Activated CD8-positive, alpha-beta memory T cell treated with anti-CD3 and anti-CD28 coated beads, Interleukin-2, amount 50 U/mL, for 24 hours (primary cell): ENCODE data around the gene MRPL55.
A peak's percentile ranks its signal among the peaks of the same experiment; 100 is the strongest.

Experiments
- DNase-seq: peaks from one replicate; pipeline ENCODE4 v3.0.0-alpha.2; 2020; ENCODE audit errors: extremely low read depth

The MRPL55 gene

DNA sequence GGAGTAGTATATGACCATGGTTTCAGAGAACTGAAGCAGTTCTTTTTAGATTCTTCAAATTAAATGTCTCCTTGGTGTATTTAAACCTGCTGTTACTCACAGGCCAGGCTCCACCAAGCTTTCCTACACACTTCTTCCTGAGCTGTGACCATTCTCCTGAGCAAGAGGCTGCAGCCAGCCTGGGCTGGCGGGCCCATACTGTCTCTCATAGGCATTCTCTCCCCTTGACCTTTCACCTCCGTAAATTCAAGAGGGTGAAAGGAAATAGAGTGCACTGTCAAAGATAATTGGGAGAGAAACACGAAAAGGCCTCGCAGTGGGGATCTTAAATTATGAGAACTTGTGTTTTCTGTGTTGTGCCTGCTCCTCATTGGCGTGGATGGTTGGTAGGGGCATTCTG, 24.3 kb downstream of the MRPL55 start:
- no peak for DNase-seq

DNA sequence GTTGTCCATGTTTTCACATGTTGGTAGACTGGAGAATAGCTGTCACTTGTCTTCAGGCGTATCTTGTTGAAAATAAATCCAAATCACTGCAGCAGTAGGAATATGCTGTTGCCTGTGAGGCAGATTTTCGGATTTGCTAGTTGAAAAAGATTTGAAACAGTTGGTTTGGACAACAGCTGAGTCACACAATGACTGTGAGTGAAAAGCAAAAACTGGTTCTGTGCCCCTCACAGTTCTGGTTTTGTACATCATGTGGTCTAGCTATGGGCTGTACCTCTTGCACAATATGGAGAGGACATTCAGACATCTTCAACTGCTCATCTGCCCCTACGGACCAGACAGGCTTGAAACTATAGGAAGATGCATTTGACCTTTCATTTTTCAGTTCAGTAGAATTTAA, 24.8 kb downstream of the MRPL55 start:
- DNase-seq = no peak

DNA sequence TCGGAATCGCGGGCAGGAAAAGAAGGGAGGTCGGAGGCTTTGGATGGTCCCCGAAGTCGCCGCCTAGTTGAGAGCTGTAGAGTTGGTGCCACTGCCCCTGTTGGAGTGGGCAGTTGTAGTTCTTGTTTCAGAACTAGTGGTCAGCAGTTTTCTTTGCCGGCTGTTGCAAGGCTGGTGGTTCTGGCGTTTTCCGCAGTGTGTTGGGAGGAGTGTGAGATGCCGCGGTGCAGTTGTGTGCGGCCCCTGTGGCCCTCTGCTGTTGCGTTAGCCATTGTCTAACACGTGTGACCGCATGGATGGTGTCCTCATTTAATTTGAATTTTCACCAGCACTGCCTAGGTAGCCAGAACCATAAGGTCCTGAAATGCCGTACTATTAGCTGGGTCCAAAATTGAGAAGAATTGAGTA, 25.2 kb downstream of the MRPL55 start:
- DNase-seq = no peak

DNA sequence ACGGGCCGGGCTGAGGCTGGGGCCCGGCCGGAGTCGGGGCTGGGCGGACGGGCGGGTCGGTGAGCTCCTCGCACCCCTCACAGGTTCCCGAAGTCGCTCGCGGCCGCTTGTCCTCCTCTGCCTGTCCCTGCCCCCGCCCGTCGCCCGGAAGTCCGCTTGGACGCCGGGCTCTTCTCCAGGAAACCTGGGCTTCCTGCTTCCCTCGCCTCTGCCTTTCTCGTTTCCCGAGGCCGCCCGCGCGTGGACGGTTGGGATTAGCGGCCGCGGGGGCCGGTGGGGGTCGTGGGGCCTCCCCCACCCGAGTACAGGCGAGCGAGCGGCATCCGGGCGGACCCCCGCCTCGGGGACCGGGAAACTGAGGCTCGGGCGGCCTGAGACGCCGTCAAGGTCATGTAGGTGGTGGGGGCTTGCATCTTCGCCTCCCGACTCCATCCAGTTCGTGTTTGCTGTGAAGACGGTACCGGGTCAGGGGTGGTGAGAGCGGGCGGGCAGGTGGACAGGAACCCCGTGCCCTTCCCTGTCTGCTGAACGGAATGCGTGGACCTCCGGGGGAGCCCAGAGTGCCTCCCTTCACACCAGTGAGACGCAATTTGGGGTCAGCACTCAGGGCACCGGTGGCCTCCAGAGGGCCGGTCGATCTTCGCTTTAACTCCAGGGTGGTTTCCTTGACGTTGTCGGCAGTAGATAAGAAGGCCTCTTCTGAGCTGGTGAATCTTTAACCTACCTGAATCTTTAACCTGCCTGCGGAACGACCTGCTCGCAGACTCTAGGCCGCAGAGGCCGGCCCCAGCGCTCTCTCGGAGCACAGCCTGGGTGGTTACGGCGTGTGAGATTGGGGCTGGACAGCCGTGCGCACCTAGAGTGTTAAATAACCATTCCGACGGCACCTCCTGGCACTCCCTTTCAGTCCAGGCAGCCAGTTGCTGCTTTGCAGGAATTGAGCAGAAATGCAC, 25.9 kb downstream of the MRPL55 start:
- no peak for DNase-seq

DNA sequence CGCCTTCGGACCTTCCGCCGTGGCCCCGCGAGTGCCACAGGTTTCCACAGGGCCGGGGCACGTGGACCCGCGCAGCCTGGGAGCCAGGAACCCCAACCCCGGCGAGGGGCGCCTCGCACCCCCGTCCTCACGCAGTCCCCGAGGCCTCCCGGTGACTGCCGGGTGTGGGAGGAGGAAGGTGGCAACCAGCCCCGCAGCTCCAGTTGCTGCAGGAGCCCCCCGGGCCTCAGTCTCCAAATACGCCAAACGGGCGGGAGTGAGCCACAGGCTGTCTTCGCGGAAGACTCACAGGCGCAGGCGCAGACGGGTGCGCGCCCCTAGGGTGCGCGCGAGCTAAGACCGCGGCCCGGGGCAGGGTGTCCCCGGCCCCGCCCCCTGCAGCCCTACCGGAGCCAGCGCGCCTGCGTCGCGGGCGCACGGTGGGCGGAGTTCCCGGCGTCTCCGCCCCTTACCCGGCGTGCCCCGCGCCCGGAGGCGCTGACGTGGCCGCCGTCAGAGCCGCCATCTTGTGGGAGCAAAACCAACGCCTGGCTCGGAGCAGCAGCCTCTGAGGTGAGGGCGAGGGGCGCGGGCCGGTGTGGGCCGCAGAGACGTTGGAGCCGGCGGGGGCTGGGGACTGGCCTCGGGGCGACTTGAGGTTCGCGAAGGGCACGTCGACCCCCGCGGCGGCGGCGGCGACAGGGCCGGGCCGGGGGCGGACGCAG, 26.7 kb downstream of the MRPL55 start, which contains the start of gene ARF1:
TSS of gene ARF1 (plus strand) at position 495 of the 704 bp plus-strand sequence. CDS start 14,407 bp downstream, outside the sequence.
- DNase-seq = peak; percentile 66

DNA sequence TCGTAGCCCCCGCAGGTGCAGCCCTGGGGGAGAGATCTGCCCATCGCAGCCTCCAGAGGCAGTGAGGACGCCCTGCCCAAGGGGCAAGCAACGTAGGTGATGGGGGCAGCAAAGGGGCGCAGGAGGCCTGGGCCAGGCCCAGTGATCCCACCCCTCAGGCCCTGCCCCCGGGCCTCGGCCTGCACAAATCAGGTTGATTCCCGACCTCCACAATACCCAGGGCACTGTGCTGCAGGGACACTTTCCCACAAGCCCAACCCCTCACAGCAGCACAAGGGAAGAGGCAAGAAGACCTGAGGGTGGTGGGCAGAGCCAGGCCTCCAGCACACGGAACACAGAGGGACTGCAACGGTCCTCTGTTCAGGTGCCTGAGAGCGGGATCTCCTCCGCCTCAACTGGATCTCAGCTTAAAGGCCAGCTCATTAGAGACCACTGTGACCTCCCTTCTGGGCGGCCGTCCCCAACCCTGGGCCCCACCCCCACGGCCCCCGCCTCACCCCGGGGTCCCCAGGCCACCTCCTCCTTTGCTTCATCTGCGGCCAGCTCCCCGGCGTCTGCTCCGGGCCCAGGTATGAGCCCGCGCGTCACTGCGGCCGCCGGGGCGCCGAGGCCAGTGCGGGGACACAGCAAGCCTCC, 27.4 kb downstream of the MRPL55 start:
- DNase-seq = no peak

DNA sequence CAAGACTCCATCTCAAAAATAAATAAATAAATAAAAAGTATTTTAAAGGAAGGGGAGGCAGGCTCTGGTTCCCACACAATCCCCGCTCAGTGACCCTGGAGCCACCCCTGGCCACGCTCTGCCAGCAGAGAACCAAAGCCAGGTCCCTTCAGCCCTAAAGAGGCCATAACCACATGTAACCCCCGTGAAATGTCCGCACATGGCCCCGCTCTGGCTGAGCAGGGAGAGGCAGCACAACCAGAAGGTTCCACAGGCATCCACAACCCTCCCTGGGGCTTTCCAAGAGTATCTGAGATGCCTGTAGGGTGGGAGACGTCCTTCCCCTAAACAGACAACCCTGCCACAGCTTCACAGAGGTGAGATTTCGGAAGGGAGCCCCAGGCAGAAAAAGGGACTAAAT, 28.0 kb downstream of the MRPL55 start:
- DNase-seq = no peak

DNA sequence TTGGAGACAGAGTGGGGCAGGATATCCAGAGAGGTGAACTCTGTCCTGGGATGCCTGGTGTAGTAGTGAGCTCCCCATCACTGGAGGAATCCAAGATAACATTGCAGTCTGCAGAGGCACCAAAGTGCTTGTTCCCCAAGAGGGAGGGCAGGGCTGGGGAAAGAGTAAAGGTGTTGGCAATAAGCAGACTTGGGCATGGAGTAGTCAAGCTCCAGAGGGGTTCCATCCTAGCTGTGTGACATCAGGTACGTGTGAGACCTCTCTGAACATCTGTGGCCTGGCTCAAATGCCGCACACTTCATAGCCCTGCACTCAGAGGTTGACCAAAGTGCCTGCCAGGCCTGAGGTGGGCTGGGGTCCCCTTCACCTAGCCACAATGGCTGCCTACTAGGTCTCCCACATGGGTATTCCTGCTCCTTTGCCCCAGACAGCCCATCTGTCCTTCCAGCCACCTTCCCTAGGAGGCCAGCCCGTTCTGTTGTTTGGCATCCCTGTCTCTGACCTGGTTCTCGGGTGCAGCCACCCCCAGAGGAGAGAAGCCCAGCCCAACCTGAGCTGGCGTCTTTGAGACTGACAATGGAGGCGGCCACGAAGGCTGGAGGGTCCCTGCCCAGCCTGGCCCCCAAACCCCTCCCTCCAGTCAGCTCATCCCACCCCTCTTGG, 29.4 kb downstream of the MRPL55 start:
- no peak for DNase-seq

DNA sequence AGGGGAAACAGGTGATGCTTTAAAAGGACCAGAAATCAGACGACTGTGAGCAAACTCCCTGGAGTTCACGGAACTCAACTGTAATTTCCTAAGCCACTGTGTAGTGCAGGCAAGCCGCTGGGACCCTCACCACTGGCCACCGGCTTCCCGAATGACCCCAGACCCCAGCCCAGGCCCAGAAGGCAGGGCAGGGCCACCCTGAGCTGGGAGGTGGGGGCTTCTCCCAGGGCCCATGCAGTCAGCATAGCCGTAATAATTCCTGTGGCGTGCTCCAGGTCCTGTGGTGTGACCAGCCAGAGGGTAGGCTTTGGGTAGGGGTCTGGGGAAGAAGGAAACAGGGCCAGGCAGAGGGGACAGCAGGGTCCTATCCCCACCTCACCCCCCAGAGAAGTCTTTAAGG, 30.1 kb downstream of the MRPL55 start:
- DNase-seq = no peak

DNA sequence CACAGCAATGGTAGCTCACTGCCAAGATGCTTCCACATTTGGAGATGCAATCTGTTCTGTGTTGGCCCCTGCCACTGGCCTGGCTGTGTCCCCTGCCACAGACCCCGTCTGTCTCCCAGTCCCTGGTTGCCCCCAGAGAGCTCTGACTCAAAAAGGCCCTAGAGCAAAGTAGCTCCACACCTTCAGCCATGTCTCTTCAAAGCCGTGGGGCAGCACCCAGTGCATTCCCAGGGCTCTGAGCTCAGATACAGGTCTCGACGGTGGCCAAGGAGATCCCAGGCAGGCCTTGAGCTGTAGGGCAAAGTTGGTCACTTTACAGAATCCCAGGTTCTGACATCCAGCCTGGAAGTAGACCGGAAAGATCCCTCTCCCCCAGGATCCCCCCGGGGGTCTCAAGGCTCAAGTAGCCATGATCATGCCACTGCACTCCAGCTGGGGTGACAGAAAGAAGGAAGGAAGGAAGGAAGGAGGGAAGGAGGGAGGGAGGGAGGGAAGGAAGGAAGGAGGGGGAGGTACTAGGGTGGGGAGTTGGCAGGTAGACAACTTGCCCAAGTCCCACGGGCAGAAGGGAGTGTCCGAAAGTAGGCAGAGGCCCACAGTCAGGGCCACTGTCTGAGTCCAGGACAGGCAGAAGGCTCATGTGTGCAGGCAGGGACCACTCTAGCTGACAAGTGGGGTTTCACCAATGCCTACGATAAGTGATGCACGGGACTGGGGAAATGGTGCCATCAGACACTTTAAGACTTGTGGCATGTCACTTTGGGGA, 31.4 kb downstream of the MRPL55 start:
- no peak for DNase-seq

DNA sequence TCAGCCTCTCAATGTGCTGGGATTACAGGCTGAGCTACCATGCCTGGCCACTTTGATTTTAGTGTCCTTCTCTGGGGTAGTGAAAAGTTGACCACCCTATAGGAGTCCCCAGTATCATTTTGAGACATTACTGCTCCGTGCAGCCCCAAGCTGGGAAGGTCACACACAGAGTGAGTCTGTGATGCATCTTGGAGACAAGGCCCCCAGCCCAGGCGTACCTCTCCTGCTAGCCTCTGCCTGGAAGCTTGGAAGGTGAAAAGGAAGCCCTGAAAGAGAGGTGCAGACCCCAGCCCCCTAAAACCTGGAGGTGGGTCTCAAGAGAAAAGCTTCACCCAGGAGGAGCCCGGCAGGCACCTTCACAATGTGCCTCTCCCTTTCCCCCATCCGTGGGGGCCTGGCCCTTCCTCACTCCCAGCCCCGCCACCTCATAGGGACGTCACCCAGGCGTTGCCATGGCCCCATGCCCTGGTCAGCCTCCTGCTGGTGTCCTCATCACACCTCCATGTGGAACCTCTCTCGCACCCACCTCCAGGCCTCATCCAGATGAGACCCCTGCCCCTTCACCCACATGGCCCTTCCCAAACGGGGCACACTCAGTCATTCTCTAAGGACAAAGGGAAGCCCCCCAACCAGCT, 32.2 kb downstream of the MRPL55 start:
- DNase-seq = no peak

DNA sequence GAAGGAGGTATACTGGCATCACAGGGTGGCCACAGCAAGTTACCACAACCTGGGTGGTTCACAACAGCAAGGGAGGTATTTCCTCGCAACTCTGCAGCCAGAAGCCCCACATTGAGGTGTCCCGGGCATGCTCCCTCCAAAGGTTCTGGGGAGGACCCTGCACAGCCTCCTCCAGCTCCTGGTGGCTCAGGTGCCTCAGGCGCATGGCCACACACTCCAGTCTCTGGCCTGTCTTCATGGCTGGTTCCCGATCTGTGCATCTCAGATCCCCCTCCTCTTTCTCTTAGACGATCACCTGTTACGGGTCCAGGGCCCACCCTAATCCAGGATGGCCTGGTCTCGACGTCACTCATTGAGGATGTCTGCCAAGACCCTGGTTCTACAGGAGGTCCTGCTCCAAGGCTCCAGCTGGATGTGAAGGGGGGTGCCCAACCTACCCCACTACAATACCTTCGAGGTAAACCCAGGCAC, 33.3 kb downstream of the MRPL55 start:
- DNase-seq = no peak

DNA sequence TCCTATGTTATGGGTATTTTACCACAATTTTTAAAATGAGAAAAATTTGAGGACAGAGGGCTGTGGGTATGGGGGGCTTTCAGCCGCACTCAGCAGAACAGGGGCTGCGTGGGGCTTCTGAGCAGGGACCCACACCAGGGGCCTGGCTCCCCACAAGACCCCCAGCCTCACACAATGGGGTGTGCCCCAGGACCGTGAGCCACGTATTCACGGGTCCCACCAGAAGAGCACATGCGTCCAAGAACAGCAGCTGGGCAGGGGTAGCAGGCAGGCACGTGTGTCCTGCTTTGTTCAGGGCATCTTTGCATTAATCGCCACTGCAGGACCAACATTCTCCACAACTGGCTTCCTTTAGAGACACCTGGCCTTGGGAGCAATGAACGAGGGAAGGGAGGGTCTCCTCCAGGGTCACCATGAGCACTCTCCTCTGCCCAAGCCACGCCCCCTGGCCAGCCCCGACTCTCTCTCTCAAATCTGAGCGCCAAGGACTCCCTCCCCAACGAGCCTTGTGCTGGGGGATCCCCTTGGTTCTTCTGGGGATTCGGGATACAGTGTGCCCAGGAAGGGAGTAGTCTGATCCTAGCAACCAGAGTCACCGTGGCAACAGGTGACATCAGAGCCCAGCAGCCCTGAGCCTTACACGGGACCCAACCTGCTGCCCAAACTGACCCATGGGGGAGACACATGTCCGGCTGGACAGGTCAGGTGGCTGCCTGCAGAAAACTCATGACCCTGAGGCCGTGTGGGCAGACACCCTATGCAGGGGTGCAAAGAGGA, 34.0 kb downstream of the MRPL55 start:
- no peak for DNase-seq

DNA sequence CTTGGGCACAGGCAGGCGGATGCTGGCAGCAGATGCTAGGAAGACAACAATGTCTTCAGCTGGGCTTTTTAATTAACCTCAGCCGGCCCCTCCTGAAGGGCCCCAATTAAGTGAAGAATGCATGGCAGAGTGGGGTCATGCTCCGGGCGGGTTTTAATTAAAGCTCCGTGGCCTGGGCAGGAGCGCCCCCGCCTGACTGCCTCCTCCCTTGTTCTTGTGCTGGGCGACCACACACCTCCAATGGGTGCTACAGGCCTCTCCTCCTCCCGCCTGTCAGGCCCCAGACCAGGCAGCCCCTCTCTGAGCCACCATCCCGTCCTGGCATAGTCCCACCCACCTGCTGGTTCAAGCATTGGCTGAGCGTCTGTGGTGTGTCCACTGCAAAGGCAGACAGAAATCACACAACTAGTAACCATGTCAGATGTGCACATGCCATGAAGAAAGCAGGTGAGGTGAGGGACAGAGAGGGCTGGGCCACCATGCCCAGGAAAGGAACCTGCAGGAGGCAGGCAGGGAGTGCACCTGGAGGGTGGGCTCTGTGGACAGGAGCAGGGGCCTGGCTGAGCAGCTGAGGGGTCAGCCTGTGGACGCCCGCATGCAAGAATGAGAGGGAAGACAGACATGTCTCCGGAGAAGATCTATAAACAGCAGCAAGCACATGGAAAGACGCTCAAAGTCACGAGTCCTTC, 35.1 kb downstream of the MRPL55 start:
- DNase-seq = no peak

DNA sequence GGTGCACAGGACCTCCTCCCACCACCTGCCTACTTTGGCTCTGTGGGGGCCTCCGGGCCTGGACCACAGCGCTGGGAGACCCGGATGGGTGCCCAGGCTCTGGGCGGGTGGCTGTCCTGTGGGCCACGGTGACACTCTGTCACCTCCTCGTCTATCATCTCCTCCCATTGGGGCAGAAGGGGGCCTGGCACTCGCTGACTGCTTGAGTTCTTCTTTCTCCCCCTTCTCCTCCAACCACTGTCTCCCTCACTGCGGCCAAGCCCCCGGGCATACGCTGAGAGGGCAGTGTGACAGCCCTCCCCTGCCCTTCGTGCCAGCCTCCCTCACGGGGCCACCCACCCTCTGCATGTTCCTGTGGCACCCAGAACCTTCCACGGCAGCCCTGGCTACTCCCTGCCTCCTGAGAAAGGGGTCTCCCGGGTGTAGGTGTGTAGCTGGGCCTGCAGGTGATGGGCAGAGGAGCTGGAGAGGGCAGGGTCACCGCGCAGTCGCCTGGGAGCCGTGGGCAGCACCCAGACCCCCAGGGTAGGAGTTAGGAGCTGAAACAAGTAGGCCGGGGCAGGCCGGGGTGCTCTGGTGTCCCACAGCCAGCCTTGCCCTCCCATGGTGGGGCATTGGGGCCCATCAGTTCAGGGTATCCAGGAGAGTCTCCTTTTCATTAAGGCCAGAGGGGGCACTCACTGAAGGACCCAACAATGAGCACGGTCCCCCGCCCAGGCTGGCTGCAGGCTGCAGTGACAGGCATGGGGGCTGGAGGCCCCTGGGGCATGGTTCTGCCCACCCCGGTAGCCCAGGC, 35.8 kb downstream of the MRPL55 start:
- no peak for DNase-seq

DNA sequence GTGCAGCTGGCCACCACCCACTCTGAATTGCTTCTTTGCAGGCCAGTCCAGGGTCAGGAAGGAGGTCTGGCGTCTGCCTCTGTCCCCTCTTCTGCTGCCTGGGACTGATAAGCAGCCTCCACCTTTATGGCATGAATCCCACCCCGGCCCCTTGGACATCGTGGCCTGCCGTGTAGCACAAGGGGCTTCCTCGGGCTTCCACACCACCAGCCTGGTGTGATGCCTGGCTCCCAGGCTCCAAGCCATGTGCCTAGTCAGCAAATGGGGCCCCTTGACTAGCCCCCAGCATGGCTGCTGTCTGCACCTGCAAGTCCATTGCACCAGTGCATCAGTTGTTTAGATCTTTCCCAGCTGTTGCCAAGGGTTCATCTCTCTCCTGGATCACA, 36.4 kb downstream of the MRPL55 start:
- DNase-seq = no peak

DNA sequence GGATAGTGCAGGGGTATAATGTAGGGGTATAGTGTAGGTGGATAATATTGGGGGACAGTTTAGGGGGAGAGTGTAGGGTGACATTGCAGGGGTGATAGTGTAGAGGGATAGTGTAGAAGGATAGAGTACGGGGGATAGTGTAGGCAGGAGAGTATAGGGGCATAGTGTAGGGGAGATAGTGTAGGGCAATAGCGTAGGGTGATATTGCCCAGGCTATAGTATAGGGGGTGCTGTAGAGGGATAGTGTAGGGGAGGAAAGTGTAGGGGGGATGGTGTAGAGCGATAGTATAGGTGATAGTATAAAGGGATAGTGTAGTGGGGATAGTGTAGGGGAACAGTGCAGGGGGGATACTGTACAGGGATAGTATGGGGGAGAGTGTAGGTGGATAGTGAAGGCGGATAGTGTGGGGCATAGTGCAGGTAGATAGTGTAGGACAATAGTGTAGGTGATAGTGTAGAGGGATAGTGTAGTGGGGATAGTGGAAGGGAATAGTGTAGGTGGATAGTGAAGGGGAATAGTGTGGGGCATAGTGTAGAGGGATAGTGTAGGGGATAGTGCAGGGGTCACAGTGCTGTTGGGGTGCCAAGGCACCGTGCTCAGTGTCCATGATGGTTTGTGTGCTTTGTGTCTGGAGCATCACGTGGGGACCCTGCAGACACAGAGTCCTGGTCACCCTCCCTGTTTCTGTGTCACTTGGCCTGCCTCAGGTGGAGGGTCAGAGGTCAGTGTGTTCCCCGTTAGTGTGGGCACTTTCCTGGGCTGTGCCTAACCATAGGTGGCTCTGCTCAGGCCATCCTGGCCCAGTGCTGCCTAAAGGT, 37.1 kb downstream of the MRPL55 start:
- no peak for DNase-seq
